Measurements from ENCODE around the gene CR1L. TPM values are rescaled to one million over a fixed set of nuclear protein-coding genes. Genes with fewer than 3 reads are reported as not detected.

The CR1L gene
- total and polyA plus RNA-seq, 9 of the 15 experiments (the other 6 are each of a cell fraction or from before 2014, with no cell fraction given), result 10.1 to 74.8 (median 34.3) TPM

GRCh38 chr1:207635569-207636186 lies 9.3 kb upstream of the CR1L start (continued):
- TF ChIP-seq, protein P1, sequence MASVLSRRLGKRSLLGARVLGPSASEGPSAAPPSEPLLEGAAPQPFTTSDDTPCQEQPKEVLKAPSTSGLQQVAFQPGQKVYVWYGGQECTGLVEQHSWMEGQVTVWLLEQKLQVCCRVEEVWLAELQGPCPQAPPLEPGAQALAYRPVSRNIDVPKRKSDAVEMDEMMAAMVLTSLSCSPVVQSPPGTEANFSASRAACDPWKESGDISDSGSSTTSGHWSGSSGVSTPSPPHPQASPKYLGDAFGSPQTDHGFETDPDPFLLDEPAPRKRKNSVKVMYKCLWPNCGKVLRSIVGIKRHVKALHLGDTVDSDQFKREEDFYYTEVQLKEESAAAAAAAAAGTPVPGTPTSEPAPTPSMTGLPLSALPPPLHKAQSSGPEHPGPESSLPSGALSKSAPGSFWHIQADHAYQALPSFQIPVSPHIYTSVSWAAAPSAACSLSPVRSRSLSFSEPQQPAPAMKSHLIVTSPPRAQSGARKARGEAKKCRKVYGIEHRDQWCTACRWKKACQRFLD (CRISPR knock-in tag; IDR thresholded peaks at IDR 0.05), result peak; percentile 91
- TF ChIP-seq GATA2 (CRISPR knock-in tag; IDR thresholded peaks at IDR 0.05) (peak; percentile 99), DMBX1 (CRISPR knock-in tag; IDR thresholded peaks at IDR 0.05; ENCODE audit: borderline replicate concordance) (peak; percentile 98), SMARCC2 (IDR thresholded peaks at IDR 0.05; ENCODE audit: low read depth) (peak; percentile 67), TCF7 (IDR thresholded peaks at IDR 0.05; ENCODE audit: borderline replicate concordance) (0 out of 2 replicates have a peak, but pooled peaks have one; percentile 46), MXI1 (IDR thresholded peaks at IDR 0.05; ENCODE audit: low read depth, low read length) (peak; percentile 20; the same call in 1 of the 2 replicates), HINFP (tag; conservative IDR thresholded peaks at IDR 0.05; ENCODE audit: low read depth) (peak; percentile 76), CREB1 (IDR thresholded peaks at IDR 0.05) (peak; percentile 61), CREB1 (CRISPR knock-in tag; IDR thresholded peaks at IDR 0.05) (peak; percentile 29; the same call in 1 of the 2 replicates), NCOA2 (IDR thresholded peaks at IDR 0.05; ENCODE audit: partially characterized antibody in 2 of 2) (peak in 1 of 2 experiments; percentile 70), CXXC5 (CRISPR knock-in tag; IDR thresholded peaks at IDR 0.05) (peak; percentile 85), SOX6 (IDR thresholded peaks at IDR 0.05) (peak; percentile 96), BRD9 (IDR thresholded peaks at IDR 0.05; ENCODE audit: low read depth, partially characterized antibody) (peak; percentile 86), DPF2 (IDR thresholded peaks at IDR 0.05) (peak; percentile 86), TRIM24 (IDR thresholded peaks at IDR 0.05) (peak; percentile 96 to 97), TCF15 (CRISPR knock-in tag; IDR thresholded peaks at IDR 0.05) (peak; percentile 62)
- TF ChIP-seq, protein P2, sequence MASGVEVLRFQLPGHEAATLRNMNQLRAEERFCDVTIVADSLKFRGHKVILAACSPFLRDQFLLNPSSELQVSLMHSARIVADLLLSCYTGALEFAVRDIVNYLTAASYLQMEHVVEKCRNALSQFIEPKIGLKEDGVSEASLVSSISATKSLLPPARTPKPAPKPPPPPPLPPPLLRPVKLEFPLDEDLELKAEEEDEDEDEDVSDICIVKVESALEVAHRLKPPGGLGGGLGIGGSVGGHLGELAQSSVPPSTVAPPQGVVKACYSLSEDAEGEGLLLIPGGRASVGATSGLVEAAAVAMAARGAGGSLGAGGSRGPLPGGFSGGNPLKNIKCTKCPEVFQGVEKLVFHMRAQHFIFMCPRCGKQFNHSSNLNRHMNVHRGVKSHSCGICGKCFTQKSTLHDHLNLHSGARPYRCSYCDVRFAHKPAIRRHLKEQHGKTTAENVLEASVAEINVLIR (CRISPR knock-in tag; IDR thresholded peaks at IDR 0.05), result peak; percentile 31; the same call in 1 of the 2 replicates
- TF ChIP-seq, protein P3, sequence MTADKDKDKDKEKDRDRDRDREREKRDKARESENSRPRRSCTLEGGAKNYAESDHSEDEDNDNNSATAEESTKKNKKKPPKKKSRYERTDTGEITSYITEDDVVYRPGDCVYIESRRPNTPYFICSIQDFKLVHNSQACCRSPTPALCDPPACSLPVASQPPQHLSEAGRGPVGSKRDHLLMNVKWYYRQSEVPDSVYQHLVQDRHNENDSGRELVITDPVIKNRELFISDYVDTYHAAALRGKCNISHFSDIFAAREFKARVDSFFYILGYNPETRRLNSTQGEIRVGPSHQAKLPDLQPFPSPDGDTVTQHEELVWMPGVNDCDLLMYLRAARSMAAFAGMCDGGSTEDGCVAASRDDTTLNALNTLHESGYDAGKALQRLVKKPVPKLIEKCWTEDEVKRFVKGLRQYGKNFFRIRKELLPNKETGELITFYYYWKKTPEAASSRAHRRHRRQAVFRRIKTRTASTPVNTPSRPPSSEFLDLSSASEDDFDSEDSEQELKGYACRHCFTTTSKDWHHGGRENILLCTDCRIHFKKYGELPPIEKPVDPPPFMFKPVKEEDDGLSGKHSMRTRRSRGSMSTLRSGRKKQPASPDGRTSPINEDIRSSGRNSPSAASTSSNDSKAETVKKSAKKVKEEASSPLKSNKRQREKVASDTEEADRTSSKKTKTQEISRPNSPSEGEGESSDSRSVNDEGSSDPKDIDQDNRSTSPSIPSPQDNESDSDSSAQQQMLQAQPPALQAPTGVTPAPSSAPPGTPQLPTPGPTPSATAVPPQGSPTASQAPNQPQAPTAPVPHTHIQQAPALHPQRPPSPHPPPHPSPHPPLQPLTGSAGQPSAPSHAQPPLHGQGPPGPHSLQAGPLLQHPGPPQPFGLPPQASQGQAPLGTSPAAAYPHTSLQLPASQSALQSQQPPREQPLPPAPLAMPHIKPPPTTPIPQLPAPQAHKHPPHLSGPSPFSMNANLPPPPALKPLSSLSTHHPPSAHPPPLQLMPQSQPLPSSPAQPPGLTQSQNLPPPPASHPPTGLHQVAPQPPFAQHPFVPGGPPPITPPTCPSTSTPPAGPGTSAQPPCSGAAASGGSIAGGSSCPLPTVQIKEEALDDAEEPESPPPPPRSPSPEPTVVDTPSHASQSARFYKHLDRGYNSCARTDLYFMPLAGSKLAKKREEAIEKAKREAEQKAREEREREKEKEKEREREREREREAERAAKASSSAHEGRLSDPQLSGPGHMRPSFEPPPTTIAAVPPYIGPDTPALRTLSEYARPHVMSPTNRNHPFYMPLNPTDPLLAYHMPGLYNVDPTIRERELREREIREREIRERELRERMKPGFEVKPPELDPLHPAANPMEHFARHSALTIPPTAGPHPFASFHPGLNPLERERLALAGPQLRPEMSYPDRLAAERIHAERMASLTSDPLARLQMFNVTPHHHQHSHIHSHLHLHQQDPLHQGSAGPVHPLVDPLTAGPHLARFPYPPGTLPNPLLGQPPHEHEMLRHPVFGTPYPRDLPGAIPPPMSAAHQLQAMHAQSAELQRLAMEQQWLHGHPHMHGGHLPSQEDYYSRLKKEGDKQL (CRISPR knock-in tag; IDR thresholded peaks at IDR 0.05; ENCODE audit: borderline replicate concordance), result peak; percentile 95; the same call in 1 of the 2 replicates

Measured in K562 (cell line).